Activated naive CD4-positive, alpha-beta T cell treated with anti-CD3 and anti-CD28 coated beads, Interleukin-2, amount 50 U/mL, for 72 hours (primary cell): ENCODE data around the gene DPP6. TPM values are rescaled to one million over a fixed set of nuclear protein-coding genes. Genes with fewer than 3 reads are reported as not detected.
"Not testable (repeated sequence)": the region's sequence is repeated elsewhere in the genome, so short reads cannot be mapped to it uniquely, and the experiment has no call there.

Experiments
- ATAC-seq, 2 donors: fragments of 150-1000 bp; cut with Tn5 transposase; 2 replicates each; pipeline ENCODE4 v1.10.0; 2021; ENCODE audit warnings: mild to moderate bottlenecking in 2 of 2, moderate library complexity in 2 of 2
- DNase-seq, 2 donors: peaks; one replicate each; pipeline ENCODE4 v3.0.0; 2021 to 2022; ENCODE audit warnings: low spot score in 2 of 2
- H3K27ac Mint-ChIP-seq, 2 donors: one replicate each; pipeline ENCODE4 v1.8.0; 2022; ENCODE audit warnings: mild to moderate bottlenecking in 2 of 2, mixed read lengths in 2 of 2
- H3K36me3 Mint-ChIP-seq, 2 donors: one replicate each; pipeline ENCODE4 v1.8.0; 2022; ENCODE audit warnings: mixed read lengths in 2 of 2
- H3K9me3 Mint-ChIP-seq, 2 donors: one replicate each; pipeline ENCODE4 v1.8.0; 2022; ENCODE audit warnings: mixed read lengths in 2 of 2
- total RNA-seq, 2 donors: library from RNA; stranded (reverse); gene quantifications; one replicate each; pipeline ENCODE4 v1.2.3, GENCODE V29; 2022

Gene DPP6
- not detected for total RNA-seq

- not testable (repeated sequence) for H3K9me3 Mint-ChIP-seq, ATAC-seq, DNase-seq, H3K36me3 Mint-ChIP-seq
- peak within 1 kb of the TSS in 1 of 2 donors; percentile 44 for H3K27ac Mint-ChIP-seq
Observed at GRCh38 chr7:154051643-154052529, at the start of gene DPP6. DPP6 (plus strand) TSS chr7:154052398.

- ATAC-seq, H3K36me3 Mint-ChIP-seq, H3K9me3 Mint-ChIP-seq, H3K27ac Mint-ChIP-seq, DNase-seq: not testable (repeated sequence)
Observed at GRCh38 chr7:154009423-154009911, 42.7 kb upstream of the DPP6 start.

- DNase-seq, ATAC-seq, H3K9me3 Mint-ChIP-seq, H3K27ac Mint-ChIP-seq, H3K36me3 Mint-ChIP-seq: not testable (repeated sequence)
Observed at GRCh38 chr7:154010726-154011568, 41.3 kb upstream of the DPP6 start.

- not testable (repeated sequence) for ATAC-seq, DNase-seq
Observed at GRCh38 chr7:154012800-154013199, 39.4 kb upstream of the DPP6 start.

GRCh38 chr7:154015636-154016035, 36.6 kb upstream of the DPP6 start:
- ATAC-seq, H3K27ac Mint-ChIP-seq, H3K36me3 Mint-ChIP-seq, DNase-seq: not testable (repeated sequence)
- H3K9me3 Mint-ChIP-seq, result peaks cover 9 to 14% of the 10 kb centered on the region in 2 donors

More at GRCh38 chr7:154012800-154013199, 39.4 kb upstream of the DPP6 start:
- not testable (repeated sequence) for H3K27ac Mint-ChIP-seq, H3K36me3 Mint-ChIP-seq
- H3K9me3 Mint-ChIP-seq, result peaks cover 9 to 12% of the 10 kb centered on the region in 2 donors

GRCh38 chr7:154018354-154018753, 33.8 kb upstream of the DPP6 start:
- DNase-seq, ATAC-seq, H3K27ac Mint-ChIP-seq, H3K36me3 Mint-ChIP-seq: not testable (repeated sequence)
- peaks cover 9 to 17% of the 10 kb centered on the region in 2 donors for H3K9me3 Mint-ChIP-seq

- ATAC-seq, H3K36me3 Mint-ChIP-seq, H3K9me3 Mint-ChIP-seq, DNase-seq: not testable (repeated sequence)
- peak overlapping the region in 1 of 2 donors; percentile 29 for H3K27ac Mint-ChIP-seq
Observed at GRCh38 chr7:154027805-154028204, 24.4 kb upstream of the DPP6 start.

GRCh38 chr7:154030476-154031080, 21.6 kb upstream of the DPP6 start:
- not testable (repeated sequence) for H3K36me3 Mint-ChIP-seq, ATAC-seq, H3K27ac Mint-ChIP-seq, H3K9me3 Mint-ChIP-seq, DNase-seq

GRCh38 chr7:154039466-154040165, 12.6 kb upstream of the DPP6 start:
- DNase-seq (peak in 1 of 2 donors; percentile 73), ATAC-seq (peak; percentile 100)
- not testable (repeated sequence) for H3K9me3 Mint-ChIP-seq, H3K27ac Mint-ChIP-seq, H3K36me3 Mint-ChIP-seq

- H3K27ac Mint-ChIP-seq, ATAC-seq: not testable (repeated sequence)
Observed at GRCh38 chr7:154050394-154050793, 1.8 kb upstream of the DPP6 start.

GRCh38 chr7:154051006-154051642, 1.1 kb upstream of the DPP6 start:
- peak overlapping the region in 1 of 2 donors; percentile 44 for H3K27ac Mint-ChIP-seq

More at GRCh38 chr7:154050394-154050793, 1.8 kb upstream of the DPP6 start:
- H3K36me3 Mint-ChIP-seq, DNase-seq, H3K9me3 Mint-ChIP-seq: not testable (repeated sequence)

GRCh38 chr7:154052530-154053252, 493 bp downstream of the DPP6 start:
- H3K27ac Mint-ChIP-seq, DNase-seq, ATAC-seq, H3K36me3 Mint-ChIP-seq, H3K9me3 Mint-ChIP-seq: not testable (repeated sequence)

More at GRCh38 chr7:154051006-154051642, 1.1 kb upstream of the DPP6 start:
- H3K36me3 Mint-ChIP-seq, DNase-seq, H3K9me3 Mint-ChIP-seq: not testable (repeated sequence)
- peak; percentile 87 to 95 for ATAC-seq

- not testable (repeated sequence) for H3K9me3 Mint-ChIP-seq, H3K36me3 Mint-ChIP-seq, DNase-seq, H3K27ac Mint-ChIP-seq, ATAC-seq
Observed at GRCh38 chr7:154053466-154054312, 1.5 kb downstream of the DPP6 start.

- not testable (repeated sequence) for H3K27ac Mint-ChIP-seq, H3K9me3 Mint-ChIP-seq, ATAC-seq, H3K36me3 Mint-ChIP-seq, DNase-seq
Observed at GRCh38 chr7:154054664-154055063, 2.5 kb downstream of the DPP6 start.
